Upper lobe of right lung (tissue), 1 donor: ENCODE data around the gene SERPINB7. TPM values are rescaled to one million over a fixed set of nuclear protein-coding genes. Genes with fewer than 3 reads are reported as not detected.

Experiments
- ATAC-seq: fragments of 200-7000 bp; cut with Tn5 transposase; one replicate; pipeline ENCODE4 v1.9.1; 2020; ENCODE audit warnings: mild to moderate bottlenecking, moderate library complexity
- DNase-seq: peaks from one replicate; pipeline ENCODE4 v3.0.0-alpha.2; 2020
- H3K27ac ChIP-seq: fragments of 200-600 bp; one replicate; pipeline ENCODE4 v1.8.0; 2022
- H3K27me3 ChIP-seq: fragments of 200-600 bp; one replicate; pipeline ENCODE4 v1.8.0; 2022; ENCODE audit warnings: mild to moderate bottlenecking
- H3K36me3 ChIP-seq: fragments of 200-600 bp; one replicate; pipeline ENCODE4 v1.8.0; 2022
- H3K4me1 ChIP-seq: fragments of 200-600 bp; one replicate; pipeline ENCODE4 v1.8.0; 2022
- H3K4me3 ChIP-seq: fragments of 200-600 bp; one replicate; pipeline ENCODE4 v1.8.0; 2022; ENCODE audit warnings: mild to moderate bottlenecking
- H3K9me3 ChIP-seq: fragments of 200-600 bp; one replicate; pipeline ENCODE4 v1.8.0; 2022
- intact Hi-C: fragments of 100-400 bp; cut with DNase I; formaldehyde crosslinking; loops from one replicate; pipeline ENCODE4 v1.11.0; 2022
- total RNA-seq: library from RNA; stranded (reverse); fragmentation: NEBNext Ultra II Directional; extraction: Animal tissue kit (Norgen Biotek cat#: 25700); gene quantifications from one replicate; pipeline ENCODE4 v1.2.1, GENCODE V29; 2021
- TF ChIP-seq, protein P1 (sequence below): fragments of 200-600 bp; IDR thresholded peaks from one replicate; pipeline ENCODE4 v1.8.0; 2022; ENCODE audit warnings: antibody characterized with exemption
- donor health status: DM: no; HTN: yes; CAD: no; lungs with severe emphysema.

The SERPINB7 gene
- total RNA-seq, 1 donor from 2014 or later: 0.29 TPM

- H3K27ac ChIP-seq: no peak overlapping the region
- no peaks in the 10 kb centered on the region for H3K27me3 ChIP-seq
- intact Hi-C loops: no loop called here
- no peak overlapping the region for H3K4me3 ChIP-seq
- no peak for DNase-seq
- no peaks in the 10 kb centered on the region for H3K4me1 ChIP-seq
- no peak for ATAC-seq
- TF ChIP-seq, protein P1, sequence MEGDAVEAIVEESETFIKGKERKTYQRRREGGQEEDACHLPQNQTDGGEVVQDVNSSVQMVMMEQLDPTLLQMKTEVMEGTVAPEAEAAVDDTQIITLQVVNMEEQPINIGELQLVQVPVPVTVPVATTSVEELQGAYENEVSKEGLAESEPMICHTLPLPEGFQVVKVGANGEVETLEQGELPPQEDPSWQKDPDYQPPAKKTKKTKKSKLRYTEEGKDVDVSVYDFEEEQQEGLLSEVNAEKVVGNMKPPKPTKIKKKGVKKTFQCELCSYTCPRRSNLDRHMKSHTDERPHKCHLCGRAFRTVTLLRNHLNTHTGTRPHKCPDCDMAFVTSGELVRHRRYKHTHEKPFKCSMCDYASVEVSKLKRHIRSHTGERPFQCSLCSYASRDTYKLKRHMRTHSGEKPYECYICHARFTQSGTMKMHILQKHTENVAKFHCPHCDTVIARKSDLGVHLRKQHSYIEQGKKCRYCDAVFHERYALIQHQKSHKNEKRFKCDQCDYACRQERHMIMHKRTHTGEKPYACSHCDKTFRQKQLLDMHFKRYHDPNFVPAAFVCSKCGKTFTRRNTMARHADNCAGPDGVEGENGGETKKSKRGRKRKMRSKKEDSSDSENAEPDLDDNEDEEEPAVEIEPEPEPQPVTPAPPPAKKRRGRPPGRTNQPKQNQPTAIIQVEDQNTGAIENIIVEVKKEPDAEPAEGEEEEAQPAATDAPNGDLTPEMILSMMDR: no peak
- H3K36me3 ChIP-seq: no peaks in the 10 kb centered on the region
- no peaks in the 10 kb centered on the region for H3K9me3 ChIP-seq
These were observed 49.0 kb downstream of the SERPINB7 start for GRCh38 chr18:63824220-63824525.

GRCh38 chr18:63828120-63828519 lies 52.9 kb downstream of the SERPINB7 start:
- H3K27me3 ChIP-seq: no peaks in the 10 kb centered on the region
- no peaks in the 10 kb centered on the region for H3K4me1 ChIP-seq
- no peaks in the 10 kb centered on the region for H3K9me3 ChIP-seq
- no peaks in the 10 kb centered on the region for H3K36me3 ChIP-seq
- TF ChIP-seq, protein P1: no peak
- intact Hi-C loops: no loop called here
- H3K4me3 ChIP-seq: no peak overlapping the region
- no peak overlapping the region for H3K27ac ChIP-seq
- DNase-seq (no peak), ATAC-seq (no peak)

DNA sequence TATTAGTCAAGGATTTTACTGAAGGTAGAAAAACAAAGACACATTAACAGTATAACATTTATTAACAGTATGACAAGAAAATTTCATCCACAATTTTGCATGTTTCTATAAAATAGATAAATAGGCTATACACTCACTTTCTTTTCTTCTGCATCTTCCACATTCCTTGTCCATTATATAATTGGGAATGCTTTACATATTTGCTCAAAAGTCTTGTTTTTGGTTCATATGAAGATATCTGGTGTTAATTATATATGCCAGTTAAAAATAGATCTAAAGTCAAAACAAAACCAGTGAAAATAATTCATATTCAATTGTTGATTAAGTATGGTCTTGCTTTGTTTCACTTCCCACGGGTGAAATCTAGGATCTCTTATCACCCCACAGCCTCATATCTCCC lies 53.4 kb downstream of the SERPINB7 start:
- Histone ChIP-seq H3K36me3 (no peaks in the 10 kb centered on the region), H3K4me3 (no peak overlapping the region), H3K4me1 (no peaks in the 10 kb centered on the region), H3K9me3 (no peaks in the 10 kb centered on the region), H3K27me3 (no peaks in the 10 kb centered on the region), H3K27ac (no peak overlapping the region)
- intact Hi-C loops: no loop called here
- TF ChIP-seq, protein P1: no peak
- ATAC-seq (no peak), DNase-seq (no peak)

DNA sequence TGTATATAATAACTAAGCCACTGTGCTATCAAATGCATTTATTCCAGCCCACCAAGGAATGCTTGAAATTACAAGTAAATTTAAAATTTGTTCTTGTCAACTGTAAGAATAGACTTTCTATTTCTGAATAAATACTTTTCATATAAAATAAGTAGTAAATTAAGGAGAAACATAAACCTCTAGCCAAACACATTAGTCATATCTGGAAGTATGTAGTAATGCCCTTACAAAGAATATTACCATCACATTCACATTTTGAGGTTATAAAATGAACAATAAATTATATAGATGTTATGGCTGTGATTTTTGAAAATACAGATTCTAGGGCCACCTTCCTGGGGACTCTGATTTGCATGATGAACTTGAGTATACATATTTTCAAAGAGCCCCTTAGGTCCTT lies 54.7 kb downstream of the SERPINB7 start:
- ATAC-seq: no peak
- Histone ChIP-seq H3K4me1 (no peaks in the 10 kb centered on the region), H3K27ac (no peak overlapping the region), H3K36me3 (no peaks in the 10 kb centered on the region), H3K9me3 (no peaks in the 10 kb centered on the region), H3K27me3 (no peaks in the 10 kb centered on the region), H3K4me3 (no peak overlapping the region)
- DNase-seq: no peak
- TF ChIP-seq, protein P1: no peak
- intact Hi-C loops: no loop called here

DNA sequence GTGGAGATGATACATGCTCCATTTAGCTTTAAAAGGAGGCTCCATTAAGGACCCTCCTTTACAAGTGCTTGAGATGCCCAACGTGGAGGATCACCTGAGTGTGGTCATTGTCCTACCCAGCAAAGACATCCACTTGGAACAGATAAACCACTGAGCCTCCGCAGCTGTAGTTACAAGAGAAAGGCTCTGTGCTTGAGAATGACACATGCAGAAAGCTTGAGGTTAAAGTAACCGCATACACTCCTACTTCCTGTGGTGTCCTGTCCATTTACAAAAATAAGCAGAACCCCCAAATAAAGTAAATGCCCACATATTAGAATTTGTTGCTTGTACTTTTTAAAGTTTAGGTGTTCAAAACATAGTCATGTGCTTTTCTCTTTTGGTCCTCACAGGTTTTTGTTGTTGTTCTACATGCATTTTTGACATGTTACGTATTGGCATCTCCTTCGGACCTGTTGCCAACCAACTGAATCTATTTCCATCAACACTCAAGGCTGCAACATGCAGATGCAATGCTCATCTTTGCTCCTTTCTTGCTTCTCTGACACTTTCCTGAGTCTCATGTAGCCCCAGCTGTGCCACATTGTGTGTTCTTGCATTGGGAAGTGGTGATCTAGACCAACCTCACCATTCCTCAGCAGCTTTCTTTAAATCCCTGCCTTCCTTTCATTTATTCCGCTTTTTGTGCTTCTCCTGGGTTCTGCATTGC lies 56.0 kb downstream of the SERPINB7 start:
- TF ChIP-seq, protein P1: no peak
- intact Hi-C loops: no loop called here

DNA sequence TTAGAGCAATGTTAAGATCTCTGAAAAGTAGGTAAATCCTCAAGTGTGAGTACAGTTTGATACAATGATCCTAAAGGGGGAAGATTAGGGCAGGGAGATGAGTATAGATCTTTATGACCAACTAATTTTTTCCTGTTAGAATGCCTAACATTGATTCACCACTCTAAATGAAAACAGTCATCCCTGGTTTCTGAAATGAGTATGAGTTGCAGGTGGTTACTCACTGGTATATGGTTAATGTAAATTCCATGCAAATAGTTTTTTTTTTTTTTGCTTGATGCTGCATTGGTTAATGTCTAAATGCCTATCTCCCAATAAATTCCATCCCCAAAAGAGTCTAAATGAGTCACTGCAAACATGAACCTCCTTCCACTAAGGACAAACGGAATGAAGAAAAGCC lies 57.3 kb downstream of the SERPINB7 start:
- no peaks in the 10 kb centered on the region for H3K9me3 ChIP-seq
- DNase-seq (no peak), ATAC-seq (no peak)
- no peak overlapping the region for H3K27ac ChIP-seq
- H3K4me3 ChIP-seq: no peak overlapping the region
- TF ChIP-seq, protein P1: no peak
- intact Hi-C loops: no loop called here
- no peaks in the 10 kb centered on the region for H3K36me3 ChIP-seq
- no peaks in the 10 kb centered on the region for H3K4me1 ChIP-seq
- no peaks in the 10 kb centered on the region for H3K27me3 ChIP-seq

More for the DNA sequence above, 56.0 kb downstream of the SERPINB7 start:
- Histone ChIP-seq H3K4me3 (no peak overlapping the region), H3K27ac (no peak overlapping the region), H3K4me1 (no peaks in the 10 kb centered on the region), H3K27me3 (no peaks in the 10 kb centered on the region), H3K36me3 (no peaks in the 10 kb centered on the region), H3K9me3 (no peaks in the 10 kb centered on the region)
- ATAC-seq (peak; percentile 65), DNase-seq (no peak)
